Ishikawa (cell line): Measurements from ENCODE around the gene SNRPB.

ENCODE experiments used
- CEBPB ChIP-seq: IDR thresholded peaks from 2 replicates; pipeline ENCODE4 v1.6.1; 2012
- EP300 ChIP-seq: IDR thresholded peaks from 2 replicates; pipeline ENCODE4 v1.6.1; 2012; ENCODE audit warnings: borderline replicate concordance
- YY1 ChIP-seq: IDR thresholded peaks from 2 replicates; pipeline ENCODE4 v1.6.1; 2012; ENCODE audit warnings: low read depth
- TF ChIP-seq, protein P1 (sequence below): IDR thresholded peaks from 2 replicates; pipeline ENCODE4 v1.6.1; 2012; ENCODE audit warnings: low read depth, mild to moderate bottlenecking

DNA sequence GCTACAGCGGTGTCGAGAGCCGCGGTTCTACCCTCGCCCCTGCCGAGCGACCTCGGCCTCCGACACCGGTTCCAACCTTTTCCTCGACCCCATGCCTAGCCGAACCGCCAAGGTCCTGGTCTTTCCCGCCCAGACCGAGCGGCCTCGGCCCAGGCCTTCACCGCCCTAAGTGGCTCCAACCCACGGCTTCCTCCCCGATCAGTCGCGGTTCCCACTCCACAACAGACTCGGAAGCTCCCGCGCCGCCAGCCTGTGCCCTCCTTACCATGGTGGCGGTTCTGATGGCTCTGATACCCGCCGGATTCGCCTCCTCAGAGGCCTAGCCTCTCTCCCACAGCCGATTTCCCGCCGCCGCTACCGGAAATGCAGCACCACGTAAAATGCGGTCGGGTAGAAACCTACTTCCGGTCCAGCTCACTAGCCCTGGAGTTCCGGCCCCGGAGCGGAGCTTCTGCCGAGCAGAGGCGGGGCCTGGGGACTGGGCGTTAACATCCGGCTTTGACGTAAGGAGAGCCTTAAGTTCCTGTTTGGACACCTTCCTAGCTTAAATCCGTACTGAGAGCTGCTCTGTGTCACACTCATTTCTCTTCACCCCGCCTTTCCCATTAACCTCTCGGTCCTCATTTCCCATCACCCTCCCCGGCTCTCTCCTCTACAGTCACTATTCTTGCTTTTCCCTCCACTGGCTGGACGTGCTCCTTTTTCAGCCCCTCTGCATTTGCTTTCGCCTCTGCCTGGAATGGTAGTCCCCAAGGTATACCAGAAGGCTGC lies at the start of gene SNRPB:
- TF ChIP-seq CEBPB = no peak
- TF ChIP-seq, protein P1, sequence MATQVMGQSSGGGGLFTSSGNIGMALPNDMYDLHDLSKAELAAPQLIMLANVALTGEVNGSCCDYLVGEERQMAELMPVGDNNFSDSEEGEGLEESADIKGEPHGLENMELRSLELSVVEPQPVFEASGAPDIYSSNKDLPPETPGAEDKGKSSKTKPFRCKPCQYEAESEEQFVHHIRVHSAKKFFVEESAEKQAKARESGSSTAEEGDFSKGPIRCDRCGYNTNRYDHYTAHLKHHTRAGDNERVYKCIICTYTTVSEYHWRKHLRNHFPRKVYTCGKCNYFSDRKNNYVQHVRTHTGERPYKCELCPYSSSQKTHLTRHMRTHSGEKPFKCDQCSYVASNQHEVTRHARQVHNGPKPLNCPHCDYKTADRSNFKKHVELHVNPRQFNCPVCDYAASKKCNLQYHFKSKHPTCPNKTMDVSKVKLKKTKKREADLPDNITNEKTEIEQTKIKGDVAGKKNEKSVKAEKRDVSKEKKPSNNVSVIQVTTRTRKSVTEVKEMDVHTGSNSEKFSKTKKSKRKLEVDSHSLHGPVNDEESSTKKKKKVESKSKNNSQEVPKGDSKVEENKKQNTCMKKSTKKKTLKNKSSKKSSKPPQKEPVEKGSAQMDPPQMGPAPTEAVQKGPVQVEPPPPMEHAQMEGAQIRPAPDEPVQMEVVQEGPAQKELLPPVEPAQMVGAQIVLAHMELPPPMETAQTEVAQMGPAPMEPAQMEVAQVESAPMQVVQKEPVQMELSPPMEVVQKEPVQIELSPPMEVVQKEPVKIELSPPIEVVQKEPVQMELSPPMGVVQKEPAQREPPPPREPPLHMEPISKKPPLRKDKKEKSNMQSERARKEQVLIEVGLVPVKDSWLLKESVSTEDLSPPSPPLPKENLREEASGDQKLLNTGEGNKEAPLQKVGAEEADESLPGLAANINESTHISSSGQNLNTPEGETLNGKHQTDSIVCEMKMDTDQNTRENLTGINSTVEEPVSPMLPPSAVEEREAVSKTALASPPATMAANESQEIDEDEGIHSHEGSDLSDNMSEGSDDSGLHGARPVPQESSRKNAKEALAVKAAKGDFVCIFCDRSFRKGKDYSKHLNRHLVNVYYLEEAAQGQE = no peak
- peak; percentile 57; the same call in 1 of the 2 replicates for TF ChIP-seq YY1
- peak; percentile 38; the same call in 1 of the 2 replicates for TF ChIP-seq EP300
